Measurements from ENCODE around the gene DCAF17. TPM values are rescaled to one million over a fixed set of nuclear protein-coding genes. Genes with fewer than 3 reads are reported as not detected.
A peak's percentile ranks its signal among the peaks of the same experiment; 100 is the strongest.

DCAF17 gene
- total and polyA plus RNA-seq, 12 donors = 2.0 to 10.5 (median 7.4) TPM

- no peak for TF ChIP-seq CTCF (IDR thresholded peaks at IDR 0.05)
- 77 to 82% methylated on average over 4 of the region's 4 CpGs for WGBS, 2 donors
- ATAC-seq = no peak
- no peak for DNase-seq
- intact Hi-C loops (cut with DNase I) = loop anchor here in 7 of 10 donors (5.0 to 10.0 kb wide), 4 partner anchors 92 to 270 kb away; partner anchors contain the start of genes CYBRD1 (in 3 of the 7), TLK1 (in 3 of the 7) and DYNC1I2 (in 1 of the 7)
- Histone ChIP-seq H3K4me3 (no peak overlapping the region), H3K27me3 (no peaks in the 10 kb centered on the region), H3K4me1 (peaks cover 0 to 21% (median 17%) of the 10 kb centered on the region in 9 donors), H3K36me3 (peaks cover 0 to 18% (median 6%) of the 10 kb centered on the region in 9 donors), H3K27ac (no peak overlapping the region), H3K9me3 (peaks cover 0 to 8% (median 0%) of the 10 kb centered on the region in 11 donors)
Observed at GRCh38 chr2:171432206-171432968, 1.6 kb upstream of the DCAF17 start.

DNA sequence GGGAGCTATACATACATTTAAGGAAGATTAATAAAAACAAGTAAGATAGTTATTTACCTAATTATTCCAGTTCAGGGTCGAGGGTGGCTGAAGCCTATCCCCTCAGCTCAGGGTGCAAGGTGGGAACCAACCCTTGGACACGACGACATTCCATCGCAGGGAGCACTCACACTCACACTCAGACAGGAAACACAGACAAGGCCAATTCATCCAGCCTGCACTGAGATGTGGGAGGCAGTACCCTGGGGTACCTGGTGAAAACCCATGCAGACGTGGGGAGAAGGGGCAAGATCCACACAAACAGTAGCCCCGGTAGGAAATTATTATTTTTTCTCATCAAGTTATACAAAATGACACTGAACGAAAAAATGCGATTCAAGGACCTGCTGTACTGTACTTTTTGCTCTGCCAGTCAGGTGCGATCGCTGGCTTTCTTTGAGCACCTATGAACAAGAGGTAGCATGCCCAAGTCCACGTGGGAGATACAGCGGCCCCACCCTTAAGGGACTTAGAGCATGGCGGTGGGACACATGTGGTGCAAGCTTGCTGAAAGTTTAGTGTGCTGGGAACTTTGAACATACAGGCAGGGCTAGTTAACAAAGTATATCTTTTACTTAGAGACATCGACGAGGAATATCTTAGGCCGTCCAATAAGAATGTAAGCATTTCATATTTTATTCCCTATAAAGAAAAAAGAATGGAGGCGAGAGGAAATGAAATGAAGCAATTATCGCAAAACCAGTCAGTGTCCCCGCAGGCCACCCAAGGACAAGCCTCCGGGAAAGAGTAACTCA is 860 bp upstream of the DCAF17 start:
- WGBS, 2 donors = 30 to 33% methylated on average over 20 of the region's 20 CpGs

DNA sequence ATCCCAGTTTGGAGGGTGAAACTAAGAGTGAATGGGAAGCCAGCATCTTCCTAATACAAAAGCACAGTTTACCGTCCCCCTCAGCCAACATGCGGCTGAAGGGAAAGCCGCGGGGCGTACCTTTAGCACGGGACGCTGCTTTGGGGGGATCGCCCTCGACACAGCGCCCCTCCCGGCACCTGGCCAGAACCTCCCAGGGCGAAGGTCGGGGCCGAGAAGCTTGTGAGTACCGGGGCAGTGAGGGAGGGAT is 338 bp upstream of the DCAF17 start, which contains the start of gene METTL8:
Gene METTL8, minus strand, starts transcription at position 228 of the 250 bp plus-strand sequence. CDS start 41,805 bp downstream, outside the sequence.
- TF ChIP-seq CTCF (IDR thresholded peaks at IDR 0.05) = peak in 1 of 9 donors; percentile 19
- H3K9me3 ChIP-seq = peaks cover 0 to 8% (median 0%) of the 10 kb centered on the region in 11 donors
- H3K36me3 ChIP-seq = peaks cover 0 to 31% (median 10%) of the 10 kb centered on the region in 9 donors
- 0 to 1% methylated on average over 15 of the region's 15 CpGs for WGBS, 2 donors
- DNase-seq (no peak), ATAC-seq (peak in 1 of 8 donors; percentile 9)
- intact Hi-C loops (cut with DNase I) = loop anchor here in 7 of 10 donors (2.0 to 10.0 kb wide), 5 partner anchors 89 to 271 kb away; partner anchors contain the start of genes CYBRD1 (in 5 of the 7), TLK1 (in 3 of the 7) and DYNC1I2 (in 1 of the 7)
- H3K27ac ChIP-seq = peak within 1 kb of the TSS; percentile 71 to 98 (median 96)
- H3K4me3 ChIP-seq = peak within 1 kb of the TSS; percentile 45 to 95 (median 82)
- H3K4me1 ChIP-seq = peaks cover 0 to 21% (median 17%) of the 10 kb centered on the region in 9 donors
- H3K27me3 ChIP-seq = no peaks in the 10 kb centered on the region

More for the DNA sequence above, 860 bp upstream of the DCAF17 start:
- Histone ChIP-seq H3K27me3 (no peaks in the 10 kb centered on the region), H3K27ac (peak overlapping the region in 9 of 10 donors; percentile 94 to 98 (median 97)), H3K36me3 (peaks cover 0 to 26% (median 10%) of the 10 kb centered on the region in 9 donors), H3K9me3 (peaks cover 0 to 8% (median 0%) of the 10 kb centered on the region in 11 donors), H3K4me1 (peaks cover 0 to 21% (median 17%) of the 10 kb centered on the region in 9 donors), H3K4me3 (peak overlapping the region; percentile 45 to 95 (median 82))
- DNase-seq = no peak
- no peak for TF ChIP-seq CTCF (IDR thresholded peaks at IDR 0.05)
- intact Hi-C loops (cut with DNase I) = loop anchor here in 7 of 10 donors (5.0 to 10.0 kb wide), 4 partner anchors 92 to 271 kb away; partner anchors contain the start of genes CYBRD1 (in 3 of the 7), TLK1 (in 3 of the 7) and DYNC1I2 (in 1 of the 7)
- ATAC-seq = no peak

DNA sequence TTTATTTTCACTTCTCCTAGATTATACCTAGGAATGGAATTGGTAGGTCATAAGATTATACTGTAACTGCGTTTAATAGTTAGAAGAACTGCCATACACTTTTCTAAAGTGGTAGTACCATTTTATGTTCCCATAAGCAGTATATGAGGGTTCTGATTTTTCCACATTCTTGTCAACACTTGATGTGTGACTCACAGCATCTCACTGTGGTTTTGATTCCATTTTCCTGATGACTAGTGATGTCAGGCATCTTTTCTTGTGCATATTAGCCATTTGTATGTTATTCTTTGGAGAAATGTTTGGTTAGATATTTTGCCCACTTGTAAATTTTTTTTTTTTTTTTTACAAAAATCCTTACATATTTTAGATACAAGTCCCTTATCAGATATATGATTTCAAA is 2.3 kb downstream of the DCAF17 start:
- Histone ChIP-seq H3K27me3 (no peaks in the 10 kb centered on the region), H3K27ac (no peak overlapping the region), H3K4me3 (no peak overlapping the region), H3K9me3 (no peaks in the 10 kb centered on the region), H3K36me3 (peaks cover 0 to 56% (median 21%) of the 10 kb centered on the region in 9 donors), H3K4me1 (peaks cover 0 to 21% (median 17%) of the 10 kb centered on the region in 9 donors)
- intact Hi-C loops (cut with DNase I) = loop anchor here in 4 of 10 donors (10.0 kb wide), 2 partner anchors 88 to 272 kb away; partner anchors contain the start of genes CYBRD1 (in 3 of the 4) and TLK1 (in 1 of the 4)
- 96 to 100% methylated on average over 1 of the region's 1 CpG for WGBS, 2 donors
- ATAC-seq = no peak
- no peak for DNase-seq
- TF ChIP-seq CTCF (IDR thresholded peaks at IDR 0.05) = no peak
